Activated CD4-positive, alpha-beta T cell treated with anti-CD3 and anti-CD28 coated beads, Interleukin-2, amount 10 ng/mL, durations not matched to agents 7 days and 5 days (primary cell): Measurements from ENCODE around the gene CHD9. TPM values are rescaled to one million over a fixed set of nuclear protein-coding genes. Genes with fewer than 3 reads are reported as not detected.
"Not testable (repeated sequence)": the region's sequence is repeated elsewhere in the genome, so short reads cannot be mapped to it uniquely, and the experiment has no call there.

Source experiments
- CTCF ChIA-PET: fragments of 350-600 bp; sonication (Branson Sonifier 250); formaldehyde crosslinking; loops from one replicate; lab custom pipeline; 2021; ENCODE audit warnings: antibody characterized with exemption; lab: Charles Lee
- POLR2A ChIA-PET: fragments of 350-600 bp; sonication (Branson Sonifier 250); formaldehyde crosslinking; loops from one replicate; lab custom pipeline; 2021; ENCODE audit warnings: antibody characterized with exemption; lab: Charles Lee
- DNase-seq: peaks from one replicate; pipeline ENCODE4 v3.0.0-alpha.2; 2020
- H3K27ac Mint-ChIP-seq: one replicate; pipeline ENCODE4 v1.8.0; 2021; ENCODE audit warnings: mild to moderate bottlenecking, moderate library complexity, mixed read lengths
- H3K27me3 Mint-ChIP-seq: one replicate; pipeline ENCODE4 v1.8.0; 2021; ENCODE audit warnings: mixed read lengths
- H3K36me3 Mint-ChIP-seq: one replicate; pipeline ENCODE4 v1.8.0; 2021; ENCODE audit warnings: low read depth, mixed read lengths
- H3K4me1 Mint-ChIP-seq: one replicate; pipeline ENCODE4 v1.8.0; 2021; ENCODE audit warnings: mixed read lengths
- H3K4me3 Mint-ChIP-seq: one replicate; pipeline ENCODE4 v1.8.0; 2021; ENCODE audit warnings: mild to moderate bottlenecking, moderate library complexity, mixed read lengths
- H3K9me3 Mint-ChIP-seq: one replicate; pipeline ENCODE4 v1.8.0; 2021; ENCODE audit warnings: mixed read lengths
- total RNA-seq, 2 experiments: library from RNA; stranded (reverse); gene quantifications; one replicate each; pipeline ENCODE4 v1.2.3, GENCODE V29; 2021

The CHD9 gene
- total RNA-seq, 2 experiments from 2014 or later: 20.5 to 23.9 TPM

GRCh38 chr16:53068423-53068833 lies 13.6 kb downstream of the CHD9 start:
- H3K27me3 Mint-ChIP-seq: no peaks in the 10 kb centered on the region
- ChIA-PET POLR2A (no interaction called here), CTCF (interaction anchor here (0.6 to 1.0 kb wide), 2 partner anchors 11 to 13 kb away, joined by 3 to 6 read pairs; partner anchors contain the start of gene CHD9)
- H3K27ac Mint-ChIP-seq: peak overlapping the region; percentile 33
- peaks cover 4% of the 10 kb centered on the region for H3K9me3 Mint-ChIP-seq
- DNase-seq: peak; percentile 14
- H3K4me1 Mint-ChIP-seq: peaks cover 47% of the 10 kb centered on the region
- H3K4me3 Mint-ChIP-seq: no peak overlapping the region
- H3K36me3 Mint-ChIP-seq: peaks cover 7% of the 10 kb centered on the region

GRCh38 chr16:53069772-53070171 lies 15.0 kb downstream of the CHD9 start:
- Mint-ChIP-seq H3K9me3 (peaks cover 12% of the 10 kb centered on the region), H3K4me3 (no peak overlapping the region), H3K36me3 (peaks cover 15% of the 10 kb centered on the region), H3K27ac (no peak overlapping the region), H3K27me3 (no peaks in the 10 kb centered on the region), H3K4me1 (peaks cover 42% of the 10 kb centered on the region)
- ChIA-PET CTCF (interaction anchor here (0.7 kb wide), 1 partner anchor 44 kb away, joined by 3 read pairs; no protein-coding TSS in a partner anchor), POLR2A (no interaction called here)
- no peak for DNase-seq

- ChIA-PET CTCF (no interaction called here), POLR2A (interaction anchor here (0.7 kb wide), 1 partner anchor 39 kb away, joined by 3 read pairs; no protein-coding TSS in a partner anchor)
- Mint-ChIP-seq H3K27me3 (no peaks in the 10 kb centered on the region), H3K4me1 (peaks cover 27% of the 10 kb centered on the region), H3K36me3 (peaks cover 16% of the 10 kb centered on the region), H3K9me3 (peaks cover 12% of the 10 kb centered on the region), H3K4me3 (no peak overlapping the region), H3K27ac (no peak overlapping the region)
- no peak for DNase-seq
These were observed 17.0 kb downstream of the CHD9 start for GRCh38 chr16:53071748-53072301.

- ChIA-PET POLR2A (no interaction called here), CTCF (no interaction called here)
- DNase-seq: no peak
- H3K36me3 Mint-ChIP-seq: peaks cover 17% of the 10 kb centered on the region
- no peak overlapping the region for H3K27ac Mint-ChIP-seq
- H3K27me3 Mint-ChIP-seq: no peaks in the 10 kb centered on the region
- peaks cover 12% of the 10 kb centered on the region for H3K9me3 Mint-ChIP-seq
- H3K4me3 Mint-ChIP-seq: no peak overlapping the region
- peaks cover 21% of the 10 kb centered on the region for H3K4me1 Mint-ChIP-seq
These were observed 18.2 kb downstream of the CHD9 start for GRCh38 chr16:53073022-53073421.

- Mint-ChIP-seq H3K36me3 (peaks cover 17% of the 10 kb centered on the region), H3K9me3 (peaks cover 12% of the 10 kb centered on the region), H3K4me1 (peaks cover 13% of the 10 kb centered on the region)
- H3K27ac Mint-ChIP-seq, H3K27me3 Mint-ChIP-seq, DNase-seq, CTCF ChIA-PET, POLR2A ChIA-PET, H3K4me3 Mint-ChIP-seq: not testable (repeated sequence)
These were observed 19.5 kb downstream of the CHD9 start for GRCh38 chr16:53074296-53074695.

- peaks cover 12% of the 10 kb centered on the region for H3K9me3 Mint-ChIP-seq
- H3K36me3 Mint-ChIP-seq: peaks cover 17% of the 10 kb centered on the region
- CTCF ChIA-PET, H3K4me1 Mint-ChIP-seq, H3K27me3 Mint-ChIP-seq, H3K4me3 Mint-ChIP-seq, POLR2A ChIA-PET, H3K27ac Mint-ChIP-seq, DNase-seq: not testable (repeated sequence)
These were observed 20.7 kb downstream of the CHD9 start for GRCh38 chr16:53075461-53075860.

GRCh38 chr16:53078247-53078646 lies 23.5 kb downstream of the CHD9 start:
- ChIA-PET POLR2A (no interaction called here), CTCF (interaction anchor here (0.6 kb wide), 1 partner anchor 490 kb away, joined by 5 read pairs; no protein-coding TSS in a partner anchor)
- DNase-seq: no peak
- H3K4me3 Mint-ChIP-seq: no peak overlapping the region
- no peaks in the 10 kb centered on the region for H3K4me1 Mint-ChIP-seq
- peaks cover 8% of the 10 kb centered on the region for H3K9me3 Mint-ChIP-seq
- H3K27ac Mint-ChIP-seq: no peak overlapping the region
- peaks cover 11% of the 10 kb centered on the region for H3K36me3 Mint-ChIP-seq
- no peaks in the 10 kb centered on the region for H3K27me3 Mint-ChIP-seq

- no peak for DNase-seq
- Mint-ChIP-seq H3K4me3 (no peak overlapping the region), H3K4me1 (no peaks in the 10 kb centered on the region), H3K9me3 (peaks cover 4% of the 10 kb centered on the region), H3K36me3 (peaks cover 7% of the 10 kb centered on the region), H3K27ac (no peak overlapping the region), H3K27me3 (no peaks in the 10 kb centered on the region)
- ChIA-PET CTCF (interaction anchor here (0.6 kb wide), 1 partner anchor 489 kb away, joined by 5 read pairs; no protein-coding TSS in a partner anchor), POLR2A (no interaction called here)
These were observed 24.1 kb downstream of the CHD9 start for GRCh38 chr16:53078765-53079485.

- H3K27me3 Mint-ChIP-seq: no peaks in the 10 kb centered on the region
- H3K4me3 Mint-ChIP-seq: no peak overlapping the region
- POLR2A ChIA-PET: no interaction called here
- DNase-seq: no peak
- H3K27ac Mint-ChIP-seq: no peak overlapping the region
- CTCF ChIA-PET: interaction anchor here (0.9 to 1.2 kb wide), 2 partner anchors 25 to 49 kb away, joined by 3 read pairs; partner anchors contain the start of gene CHD9
- no peaks in the 10 kb centered on the region for H3K4me1 Mint-ChIP-seq
- no peaks in the 10 kb centered on the region for H3K9me3 Mint-ChIP-seq
- H3K36me3 Mint-ChIP-seq: peaks cover 2% of the 10 kb centered on the region
These were observed 25.7 kb downstream of the CHD9 start for GRCh38 chr16:53080345-53081031.

GRCh38 chr16:53081032-53081424 lies 26.2 kb downstream of the CHD9 start:
- Mint-ChIP-seq H3K27me3 (no peaks in the 10 kb centered on the region), H3K36me3 (peaks cover 1% of the 10 kb centered on the region), H3K4me1 (no peaks in the 10 kb centered on the region), H3K4me3 (no peak overlapping the region), H3K27ac (no peak overlapping the region), H3K9me3 (no peaks in the 10 kb centered on the region)
- ChIA-PET POLR2A (no interaction called here), CTCF (interaction anchor here (1.2 kb wide), 1 partner anchor 26 kb away, joined by 3 read pairs; the partner anchor contains the start of gene CHD9)
- DNase-seq: no peak

GRCh38 chr16:53081686-53082407 lies 27.1 kb downstream of the CHD9 start:
- Mint-ChIP-seq H3K9me3 (no peaks in the 10 kb centered on the region), H3K36me3 (peaks cover 1% of the 10 kb centered on the region), H3K27ac (no peak overlapping the region), H3K27me3 (no peaks in the 10 kb centered on the region), H3K4me1 (no peaks in the 10 kb centered on the region), H3K4me3 (no peak overlapping the region)
- no peak for DNase-seq
- CTCF ChIA-PET: no interaction called here
- POLR2A ChIA-PET: no interaction called here

- POLR2A ChIA-PET: no interaction called here
- DNase-seq: no peak
- CTCF ChIA-PET: no interaction called here
- Mint-ChIP-seq H3K4me3 (no peak overlapping the region), H3K4me1 (no peaks in the 10 kb centered on the region), H3K9me3 (no peaks in the 10 kb centered on the region), H3K36me3 (peaks cover 1% of the 10 kb centered on the region), H3K27me3 (no peaks in the 10 kb centered on the region), H3K27ac (no peak overlapping the region)
These were observed 27.7 kb downstream of the CHD9 start for GRCh38 chr16:53082509-53082908.
